Activated T-cell treated with anti-CD3 and anti-CD28 coated beads, Interleukin-2, amount 50 U/mL, for 72 hours (primary cell): Measurements from ENCODE around the gene RPS6KA5. TPM values are rescaled to one million over a fixed set of nuclear protein-coding genes. Genes with fewer than 3 reads are reported as not detected.
A peak's percentile ranks its signal among the peaks of the same experiment; 100 is the strongest.

ENCODE experiments used
- ATAC-seq, 2 donors: fragments of 150-1000 bp; cut with Tn5 transposase; replicated peaks in 1 of 2; 2 replicates each; pipeline ENCODE4 v1.10.0; 2021; ENCODE audit warnings: moderate library complexity in 2 of 2, mild to moderate bottlenecking in 1 of 2
- DNase-seq, 2 donors: peaks; one replicate each; pipeline ENCODE4 v3.0.0; 2021 to 2022; ENCODE audit warnings: mixed read lengths in 1 of 2
- H3K27ac Mint-ChIP-seq: one replicate; pipeline ENCODE4 v1.8.0; 2022; ENCODE audit warnings: mild to moderate bottlenecking, moderate library complexity, mixed read lengths
- H3K27me3 Mint-ChIP-seq: one replicate; pipeline ENCODE4 v1.8.0; 2022; ENCODE audit warnings: low read depth, mixed read lengths
- H3K36me3 Mint-ChIP-seq, 2 donors: one replicate each; pipeline ENCODE4 v1.8.0; 2022; ENCODE audit warnings: mixed read lengths in 2 of 2, mild to moderate bottlenecking in 1 of 2; ENCODE audit not compliant: insufficient read depth in 2 of 2
- H3K4me1 Mint-ChIP-seq: one replicate; pipeline ENCODE4 v1.8.0; 2022; ENCODE audit warnings: low read depth, mixed read lengths
- H3K4me3 Mint-ChIP-seq, 2 donors: one replicate each; pipeline ENCODE4 v1.8.0; 2022; ENCODE audit warnings: mild to moderate bottlenecking in 2 of 2, mixed read lengths in 2 of 2, moderate library complexity in 2 of 2
- H3K9me3 Mint-ChIP-seq, 2 donors: one replicate each; pipeline ENCODE4 v1.8.0; 2022; ENCODE audit warnings: mixed read lengths in 2 of 2
- total RNA-seq, 2 donors: library from RNA; stranded (reverse); gene quantifications; one replicate each; pipeline ENCODE4 v1.2.3, GENCODE V29; 2022

Gene RPS6KA5
- total RNA-seq, 2 donors from 2014 or later: 18.5 to 30.3 TPM

DNA sequence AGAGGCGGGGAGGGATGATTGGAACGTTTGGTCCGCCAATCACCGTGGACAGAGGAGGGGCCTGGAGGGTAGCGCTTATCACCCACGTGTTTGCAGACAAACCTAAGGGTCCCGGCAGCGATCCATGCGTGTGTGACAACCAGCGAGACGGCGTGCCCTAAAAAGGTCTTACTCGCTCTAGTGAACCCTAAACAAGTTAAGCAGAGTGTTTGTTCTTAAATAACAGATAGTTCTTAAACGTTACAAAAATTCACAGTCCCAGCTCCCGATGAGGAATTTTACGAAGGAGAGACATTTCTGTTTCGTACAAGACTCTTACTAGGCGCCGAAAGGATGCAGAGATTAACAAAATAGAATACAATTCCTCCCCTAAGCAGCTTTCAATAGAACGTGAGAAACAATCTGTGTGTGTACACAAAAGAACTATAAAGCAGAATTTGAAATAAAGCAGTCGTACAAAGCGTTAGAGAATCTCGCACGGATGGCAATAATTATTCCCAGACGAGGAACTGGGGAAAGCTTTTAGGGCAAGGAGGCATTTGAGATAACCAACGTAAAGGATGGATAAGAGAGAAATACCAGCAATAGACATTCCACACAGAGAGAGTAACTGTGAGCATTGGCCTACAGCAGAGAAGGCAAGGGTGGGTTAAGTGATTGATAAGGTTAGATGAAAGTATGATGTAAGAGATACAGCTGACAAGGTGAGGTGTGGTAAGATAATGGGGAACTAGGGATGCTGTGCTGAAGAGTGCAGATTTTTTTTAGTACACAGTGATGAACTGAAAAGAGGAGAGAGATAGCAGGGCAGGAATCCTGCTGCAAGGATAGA is 831 bp upstream of the RPS6KA5 start:
- H3K27ac Mint-ChIP-seq: no peak overlapping the region
- no peaks in the 10 kb centered on the region for H3K27me3 Mint-ChIP-seq
- H3K4me3 Mint-ChIP-seq: no peak overlapping the region
- ATAC-seq (no peak), DNase-seq (no peak)
- H3K36me3 Mint-ChIP-seq: peaks cover 4% of the 10 kb centered on the region in 2 donors
- peaks cover 61% of the 10 kb centered on the region for H3K4me1 Mint-ChIP-seq
- peaks cover 0 to 3% of the 10 kb centered on the region in 2 donors for H3K9me3 Mint-ChIP-seq

DNA sequence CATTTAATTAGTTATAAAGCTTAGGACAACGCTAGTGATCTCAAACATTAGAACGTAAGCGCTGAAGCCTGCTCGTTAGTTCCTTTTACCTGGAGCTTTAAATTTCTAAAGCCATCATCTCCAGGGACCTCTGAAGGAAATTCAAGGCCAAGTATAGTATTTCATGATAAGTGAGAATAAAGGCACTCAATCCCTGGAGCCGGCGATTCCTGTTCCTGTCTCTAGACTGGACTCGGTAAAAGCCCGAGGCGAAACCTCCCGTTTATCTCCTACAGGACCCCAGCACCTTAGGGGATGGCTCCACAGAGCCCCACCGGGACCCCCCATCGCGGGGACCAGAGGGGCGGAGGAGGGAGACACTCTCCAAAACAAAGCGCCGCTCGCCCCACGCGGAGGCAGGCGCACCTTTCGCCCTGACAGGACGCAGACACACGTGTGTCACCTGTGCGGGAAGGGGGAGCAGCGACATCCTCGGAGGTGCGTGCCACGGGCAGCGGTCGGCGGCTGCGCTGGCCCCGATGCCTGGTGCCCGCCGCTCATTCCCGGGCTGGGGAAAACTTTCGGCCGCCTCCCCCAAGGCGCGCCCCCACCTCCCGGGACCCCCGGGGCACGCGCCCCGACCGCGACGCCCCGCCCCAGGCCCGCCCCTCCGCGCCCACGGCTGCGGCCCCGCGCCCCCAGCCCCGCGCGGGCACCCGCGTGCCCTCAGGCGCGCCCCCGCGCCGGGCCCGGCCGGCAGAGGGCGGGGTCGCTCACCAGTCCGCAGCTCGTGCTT is 678 bp downstream of the RPS6KA5 start:
- Mint-ChIP-seq H3K4me3 (peak overlapping the region; percentile 86 to 89), H3K27ac (no peak overlapping the region), H3K27me3 (no peaks in the 10 kb centered on the region), H3K36me3 (peaks cover 3 to 4% of the 10 kb centered on the region in 2 donors), H3K9me3 (peaks cover 0 to 3% of the 10 kb centered on the region in 2 donors), H3K4me1 (peaks cover 56% of the 10 kb centered on the region)
- DNase-seq: peak; percentile 64 to 67
- peak; percentile 25 to 31 for ATAC-seq

DNA sequence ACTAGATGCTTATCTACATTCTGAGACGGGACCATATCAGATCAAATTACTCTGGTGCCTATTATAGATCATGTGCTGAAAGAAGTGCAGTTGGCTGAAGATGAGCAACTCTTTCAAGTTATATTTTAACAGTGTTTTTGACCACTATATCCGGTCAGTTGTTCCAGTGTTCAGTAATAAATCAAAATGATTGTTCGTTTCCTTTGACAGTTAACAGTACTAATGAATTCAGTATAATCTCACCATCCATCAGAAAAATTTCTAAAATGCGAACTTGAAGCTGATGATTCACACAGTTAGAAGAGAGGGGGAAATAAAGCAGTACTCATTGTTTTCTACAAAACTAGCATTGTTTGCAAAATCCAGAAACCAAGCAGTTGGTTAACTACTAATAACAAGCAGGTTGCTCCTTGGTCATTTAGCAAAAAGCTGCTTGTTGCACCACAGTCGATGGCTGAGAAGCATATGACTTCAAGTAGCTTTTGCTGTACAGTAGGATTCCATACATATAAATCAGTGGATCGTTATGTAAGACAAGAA is 2.3 kb downstream of the RPS6KA5 start:
- Mint-ChIP-seq H3K9me3 (no peaks in the 10 kb centered on the region), H3K36me3 (peaks cover 2 to 3% of the 10 kb centered on the region in 2 donors), H3K4me3 (peak overlapping the region; percentile 86 to 88), H3K27ac (peak overlapping the region; percentile 65), H3K4me1 (peaks cover 40% of the 10 kb centered on the region), H3K27me3 (no peaks in the 10 kb centered on the region)
- DNase-seq (no peak), ATAC-seq (no peak)

DNA sequence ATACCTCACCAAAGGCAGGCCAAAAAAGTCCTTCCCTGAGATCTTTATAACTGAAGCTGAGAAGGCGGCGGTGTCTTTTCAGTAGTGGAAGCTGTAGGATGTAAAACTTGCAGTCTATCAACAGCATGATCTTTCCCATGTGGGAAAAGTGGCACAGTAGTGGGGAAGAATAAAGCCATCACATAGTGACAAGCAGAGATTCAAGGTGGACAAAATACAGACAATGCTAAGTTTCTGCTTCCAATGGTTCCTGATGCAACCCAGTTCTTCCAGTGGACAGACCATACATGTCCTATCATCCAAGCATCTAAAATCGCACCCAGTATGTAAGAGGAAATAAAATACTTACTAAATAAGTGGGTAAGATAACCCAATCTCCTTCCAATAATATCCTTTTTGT is 4.1 kb downstream of the RPS6KA5 start:
- Mint-ChIP-seq H3K4me1 (peaks cover 33% of the 10 kb centered on the region), H3K36me3 (peaks cover 2 to 3% of the 10 kb centered on the region in 2 donors), H3K4me3 (peak overlapping the region in 1 of 2 donors; percentile 3), H3K9me3 (no peaks in the 10 kb centered on the region), H3K27me3 (no peaks in the 10 kb centered on the region), H3K27ac (no peak overlapping the region)
- DNase-seq: no peak
- ATAC-seq: no peak

DNA sequence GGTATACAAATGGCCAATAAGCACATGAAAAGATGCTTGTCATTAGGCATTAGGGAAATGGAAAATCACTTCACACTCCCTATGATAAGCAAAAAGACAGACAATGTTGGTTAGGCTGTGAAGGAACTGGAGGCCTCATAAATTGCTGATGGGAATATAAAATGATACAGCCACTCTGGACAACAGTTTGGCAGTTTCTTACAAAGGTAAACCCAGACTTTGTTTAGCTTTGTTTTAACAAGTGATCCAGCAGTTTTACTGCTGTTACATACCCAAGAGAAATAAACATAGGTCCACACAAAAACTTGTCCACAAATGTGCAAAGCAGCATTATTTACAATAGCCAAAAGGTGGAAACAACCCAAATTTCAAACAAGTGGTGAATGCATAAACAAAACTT is 5.4 kb downstream of the RPS6KA5 start:
- no peak overlapping the region for H3K4me3 Mint-ChIP-seq
- no peak overlapping the region for H3K27ac Mint-ChIP-seq
- DNase-seq (no peak), ATAC-seq (no peak)
- peaks cover 2 to 3% of the 10 kb centered on the region in 2 donors for H3K36me3 Mint-ChIP-seq
- H3K9me3 Mint-ChIP-seq: no peaks in the 10 kb centered on the region
- peaks cover 33% of the 10 kb centered on the region for H3K4me1 Mint-ChIP-seq
- H3K27me3 Mint-ChIP-seq: no peaks in the 10 kb centered on the region

DNA sequence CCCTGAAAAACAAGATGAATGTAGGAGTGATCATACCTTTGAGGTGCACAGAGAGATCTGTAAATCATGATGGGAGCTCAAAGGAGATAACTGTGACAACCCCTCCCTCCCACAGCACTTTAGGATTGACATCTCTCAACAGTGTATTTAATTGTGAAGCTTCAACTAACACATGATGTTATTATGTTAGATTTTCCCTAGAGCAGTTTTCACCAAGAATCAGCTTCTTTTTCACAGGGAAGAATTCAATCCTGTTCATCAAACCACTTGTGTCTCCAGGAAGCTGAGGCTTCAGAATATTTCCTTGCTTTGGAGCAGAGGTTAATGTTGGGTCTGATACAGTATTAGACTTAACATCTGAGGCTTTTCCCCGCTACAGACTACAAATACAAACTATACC is 11.8 kb downstream of the RPS6KA5 start:
- ATAC-seq: no peak
- Mint-ChIP-seq H3K4me1 (peaks cover 36% of the 10 kb centered on the region), H3K9me3 (no peaks in the 10 kb centered on the region), H3K36me3 (peaks cover 2 to 3% of the 10 kb centered on the region in 2 donors), H3K27ac (no peak overlapping the region), H3K4me3 (no peak overlapping the region), H3K27me3 (no peaks in the 10 kb centered on the region)
- no peak for DNase-seq

DNA sequence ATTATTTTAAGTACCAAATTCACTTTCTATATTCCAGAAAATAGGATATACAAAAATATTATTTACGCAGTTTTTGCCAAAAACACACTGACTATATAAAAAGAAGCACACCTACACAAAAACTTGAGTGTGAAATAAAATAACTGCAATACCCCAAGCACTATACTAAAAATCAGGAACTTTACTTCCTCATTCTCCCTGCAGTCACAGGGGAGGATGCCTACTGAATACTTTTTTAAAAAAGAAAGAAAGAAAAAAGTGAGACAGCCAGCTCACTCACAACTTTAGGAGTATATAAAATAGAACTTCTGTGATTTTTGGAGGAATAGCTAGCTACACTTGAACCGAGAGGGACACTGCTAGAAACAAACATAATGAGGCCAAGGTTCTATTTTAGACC is 12.2 kb downstream of the RPS6KA5 start:
- no peak for ATAC-seq
- peaks cover 37% of the 10 kb centered on the region for H3K4me1 Mint-ChIP-seq
- H3K4me3 Mint-ChIP-seq: no peak overlapping the region
- H3K9me3 Mint-ChIP-seq: no peaks in the 10 kb centered on the region
- H3K27me3 Mint-ChIP-seq: no peaks in the 10 kb centered on the region
- peaks cover 2 to 3% of the 10 kb centered on the region in 2 donors for H3K36me3 Mint-ChIP-seq
- no peak overlapping the region for H3K27ac Mint-ChIP-seq
- DNase-seq: no peak

DNA sequence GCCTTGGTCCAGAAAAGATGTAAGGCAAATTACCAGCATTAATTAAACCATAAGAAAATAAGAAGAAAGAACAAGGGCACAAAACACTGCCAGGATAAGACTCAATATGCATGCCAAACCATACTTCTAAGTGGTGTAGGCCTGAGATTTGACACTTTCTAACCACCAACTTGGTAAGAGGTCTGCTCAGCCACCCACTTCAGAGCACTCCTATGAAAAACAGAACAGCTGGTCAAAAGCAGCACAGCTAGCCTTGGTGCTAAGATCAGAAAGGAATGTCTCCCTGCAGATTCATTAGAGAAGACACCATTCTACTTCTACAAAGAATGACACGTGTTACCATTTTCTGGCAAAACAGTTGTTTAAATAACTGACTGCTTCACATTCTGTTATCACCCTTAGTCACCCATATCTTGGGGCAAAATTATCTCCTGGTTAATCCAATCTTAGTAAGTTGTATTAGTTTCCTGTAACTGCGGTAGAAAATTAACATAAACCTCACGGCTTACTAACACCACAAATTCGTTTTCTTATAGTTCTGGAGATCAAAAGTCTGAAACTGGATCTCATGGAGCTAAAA is 13.2 kb downstream of the RPS6KA5 start:
- no peaks in the 10 kb centered on the region for H3K9me3 Mint-ChIP-seq
- DNase-seq (no peak), ATAC-seq (peak; percentile 83 to 90)
- peak overlapping the region in 1 of 2 donors; percentile 12 for H3K4me3 Mint-ChIP-seq
- H3K4me1 Mint-ChIP-seq: peaks cover 46% of the 10 kb centered on the region
- H3K36me3 Mint-ChIP-seq: peaks cover 2 to 3% of the 10 kb centered on the region in 2 donors
- no peaks in the 10 kb centered on the region for H3K27me3 Mint-ChIP-seq
- peak overlapping the region; percentile 19 for H3K27ac Mint-ChIP-seq

DNA sequence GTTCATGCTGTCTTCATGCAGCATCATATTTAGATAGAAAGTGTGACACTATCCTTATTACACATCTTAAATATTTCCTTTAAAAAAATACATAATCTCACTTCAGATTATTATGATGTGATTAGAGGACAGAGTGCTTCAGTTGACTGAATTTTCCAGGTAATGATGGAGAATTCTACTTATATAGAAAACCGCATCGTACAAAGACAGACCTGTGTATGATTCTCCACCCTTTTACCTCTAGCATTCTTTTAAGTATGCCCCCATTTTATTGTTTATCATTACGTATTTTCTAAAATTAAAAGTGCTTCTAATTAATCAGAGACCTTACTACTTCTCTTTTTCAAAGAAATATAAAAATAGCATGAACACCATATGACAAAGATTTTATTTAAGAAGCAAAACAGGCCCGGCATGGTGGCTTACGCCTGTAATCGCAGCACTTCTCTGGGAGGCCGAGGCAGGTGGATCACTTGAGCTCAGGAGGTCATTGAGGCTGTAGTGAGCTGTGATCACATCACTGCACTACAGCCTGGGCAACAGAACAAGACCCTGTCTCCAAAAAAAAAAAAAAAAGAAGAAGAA is 13.9 kb downstream of the RPS6KA5 start:
- H3K27ac Mint-ChIP-seq: no peak overlapping the region
- peaks cover 46% of the 10 kb centered on the region for H3K4me1 Mint-ChIP-seq
- no peaks in the 10 kb centered on the region for H3K9me3 Mint-ChIP-seq
- no peak for ATAC-seq
- no peak for DNase-seq
- peaks cover 2 to 3% of the 10 kb centered on the region in 2 donors for H3K36me3 Mint-ChIP-seq
- H3K27me3 Mint-ChIP-seq: no peaks in the 10 kb centered on the region
- no peak overlapping the region for H3K4me3 Mint-ChIP-seq

DNA sequence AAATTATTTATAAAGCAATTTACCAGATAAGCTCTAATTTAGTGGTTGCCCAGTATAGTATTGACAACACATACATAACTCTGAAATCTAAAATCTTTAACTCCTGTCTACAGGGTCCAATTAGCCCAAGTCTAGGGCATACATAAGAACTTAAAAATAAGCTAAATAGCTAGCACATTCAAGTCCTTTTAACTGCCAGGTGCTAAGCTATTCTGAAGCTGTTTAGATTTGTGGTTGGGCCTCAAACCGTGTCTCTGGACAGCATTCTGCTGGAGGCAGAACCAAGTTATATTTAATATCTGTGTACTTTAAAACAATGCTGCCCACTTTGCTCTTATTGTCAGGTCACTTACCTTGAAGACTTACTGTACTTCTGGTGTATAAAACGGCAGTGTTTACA is 19.0 kb downstream of the RPS6KA5 start:
- peaks cover 57% of the 10 kb centered on the region for H3K4me1 Mint-ChIP-seq
- ATAC-seq: no peak
- H3K4me3 Mint-ChIP-seq: no peak overlapping the region
- H3K27me3 Mint-ChIP-seq: no peaks in the 10 kb centered on the region
- no peaks in the 10 kb centered on the region for H3K9me3 Mint-ChIP-seq
- H3K36me3 Mint-ChIP-seq: peaks cover 4 to 7% of the 10 kb centered on the region in 2 donors
- H3K27ac Mint-ChIP-seq: no peak overlapping the region
- no peak for DNase-seq

DNA sequence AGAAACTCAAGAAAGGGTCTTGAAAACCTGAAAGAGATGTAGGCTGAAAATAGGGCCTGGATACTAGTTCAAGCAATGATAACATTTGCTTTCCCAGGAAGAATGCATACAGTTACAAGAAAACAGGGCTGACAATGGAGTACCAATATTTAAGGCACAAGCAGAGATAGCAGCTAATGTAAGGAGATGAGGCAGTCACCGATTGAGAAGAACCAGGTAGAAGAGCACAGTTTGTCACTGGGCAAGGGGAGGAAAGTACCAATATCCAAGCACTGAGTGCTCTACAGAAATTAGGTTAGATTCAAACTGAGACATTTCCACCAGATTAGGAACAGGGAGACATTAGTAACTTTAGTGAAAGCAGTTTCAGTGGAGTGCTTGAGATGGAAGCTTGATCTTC is 19.9 kb downstream of the RPS6KA5 start:
- H3K4me3 Mint-ChIP-seq: no peak overlapping the region
- no peaks in the 10 kb centered on the region for H3K9me3 Mint-ChIP-seq
- no peak for ATAC-seq
- no peak overlapping the region for H3K27ac Mint-ChIP-seq
- H3K36me3 Mint-ChIP-seq: peaks cover 2 to 5% of the 10 kb centered on the region in 2 donors
- H3K27me3 Mint-ChIP-seq: no peaks in the 10 kb centered on the region
- peaks cover 60% of the 10 kb centered on the region for H3K4me1 Mint-ChIP-seq
- DNase-seq: no peak

DNA sequence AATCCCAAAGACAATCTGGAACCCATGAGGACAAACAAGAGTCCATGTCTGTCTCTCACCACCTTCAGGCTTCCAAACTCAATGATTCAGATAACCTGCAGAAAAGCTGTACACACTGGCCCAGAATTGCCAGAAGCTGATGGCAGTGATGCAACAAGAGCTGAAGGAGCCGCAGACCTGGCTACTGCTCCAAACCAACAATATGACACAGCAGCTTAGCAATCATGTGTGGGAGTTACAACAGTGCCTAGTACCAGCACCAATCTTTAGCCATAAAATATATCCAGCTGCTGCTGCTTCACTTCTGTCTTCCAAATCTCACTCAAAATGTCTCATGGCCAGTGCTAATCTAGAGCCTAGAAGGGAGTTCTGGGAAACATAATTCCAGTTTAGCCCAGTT is 22.0 kb downstream of the RPS6KA5 start:
- ATAC-seq (peak; percentile 61 to 70), DNase-seq (peak in 1 of 2 donors; percentile 39)
- H3K27ac Mint-ChIP-seq: peak overlapping the region; percentile 13
- peaks cover 1 to 8% of the 10 kb centered on the region in 2 donors for H3K36me3 Mint-ChIP-seq
- peak overlapping the region in 1 of 2 donors; percentile 11 for H3K4me3 Mint-ChIP-seq
- peaks cover 67% of the 10 kb centered on the region for H3K4me1 Mint-ChIP-seq
- no peaks in the 10 kb centered on the region for H3K27me3 Mint-ChIP-seq
- H3K9me3 Mint-ChIP-seq: no peaks in the 10 kb centered on the region
